Transverse colon (tissue), 4 donors: Measurements from ENCODE around the gene CHRD. TPM values are rescaled to one million over a fixed set of nuclear protein-coding genes. Genes with fewer than 3 reads are reported as not detected.

Source experiments
- DNase-seq: peaks from one replicate; pipeline ENCODE4 v3.0.0-alpha.2; 2019
- H3K27ac ChIP-seq, 4 donors: fragments of 200-600 bp; sonication (generic); 2 replicates each; pipeline ENCODE4 v1.5.1; 2016 to 2018; ENCODE audit warnings: inconsistent platforms in 4 of 4
- H3K27me3 ChIP-seq: fragments of 200-600 bp; sonication (generic); 2 replicates; pipeline ENCODE4 v1.5.1; 2017; ENCODE audit warnings: inconsistent platforms
- H3K36me3 ChIP-seq, 4 donors: fragments of 200-600 bp; sonication (generic); 2 replicates each; pipeline ENCODE4 v1.5.1; 2017 to 2019; ENCODE audit warnings: inconsistent platforms in 4 of 4
- H3K4me1 ChIP-seq, 4 donors: fragments of 200-600 bp; sonication (generic); 2 replicates each; pipeline ENCODE4 v1.5.1; 2017 to 2020; ENCODE audit warnings: inconsistent platforms in 4 of 4
- H3K4me3 ChIP-seq, 4 donors: fragments of 200-600 bp; sonication (generic); 1 replicate in 1 of 4; 2 replicates in 3 of 4; pipeline versions ENCODE4 v1.5.1 to v1.6.1; 2017 to 2019; ENCODE audit warnings: inconsistent platforms in 4 of 4
- H3K9me3 ChIP-seq, 2 donors: fragments of 200-600 bp; sonication (generic); 2 replicates each; pipeline ENCODE4 v1.5.1; 2017 to 2019; ENCODE audit warnings: inconsistent platforms in 2 of 2
- CTCF ChIP-seq, 5 experiments: fragments of 200-600 bp in 3 of 5; fragments of 450-650 bp in 2 of 5; sonication (generic) in 3 of 5; IDR thresholded peaks; 1 replicate in 2 of 5; 2 replicates in 3 of 5; pipeline ENCODE4 v1.5.1; 2016 to 2017; ENCODE audit warnings: antibody characterized with exemption in 5 of 5, inconsistent platforms in 3 of 5, mild to moderate bottlenecking in 2 of 5, moderate library complexity in 1 of 5
- EP300 ChIP-seq: sonication (generic); formaldehyde crosslinking; IDR thresholded peaks from one replicate; pipeline ENCODE4 v1.6.1; 2017; ENCODE audit warnings: antibody characterized with exemption, low read depth
- POLR2A ChIP-seq: fragments of 450-650 bp; IDR thresholded peaks from one replicate; pipeline ENCODE4 v1.6.1; 2016; ENCODE audit warnings: antibody characterized with exemption, mild to moderate bottlenecking, moderate library complexity
- POLR2AphosphoS5 ChIP-seq, 3 donors: sonication (generic); formaldehyde crosslinking; IDR thresholded peaks; one replicate each; pipeline ENCODE4 v1.6.1; 2016; ENCODE audit warnings: antibody characterized with exemption in 3 of 3
- WGBS, 2 donors: methylation state at CpG; one replicate each; pipeline ENCODE4 v1.1.5; 2018; ENCODE audit warnings: low coverage in 1 of 2; 5-methylcytosine and 5-hydroxymethylcytosine counted together
- in situ Hi-C, 4 donors: fragments of 200-750 bp; cut with MboI; loops; one replicate each; pipeline versions ENCODE4 v1.15.0 to v1.15.1; 2017; ENCODE audit warnings: low sequenced_read_pairs in 3 of 4, low pct_ligation_motif_present in 1 of 4, low pct_unique_long_range_greater_than_20kb in 1 of 4
- intact Hi-C: fragments of 100-400 bp; cut with DNase I; formaldehyde crosslinking; loops from one replicate; pipeline ENCODE4 v1.15.1; 2023; ENCODE audit warnings: low total_unique reads
- total RNA-seq, 4 donors: library from RNA; depleted of rRNA; stranded (reverse); fragments of >200 nt; gene quantifications; one replicate each; pipeline ENCODE4 v1.1.0, GENCODE V29; 2016

CHRD gene
- 1 to 10 TPM; 1.9 to 7.0 (median 4.5) TPM for total RNA-seq

- no peak for DNase-seq
- peaks cover 63% of the 10 kb centered on the region for H3K27me3 ChIP-seq
- in situ Hi-C loops (loop anchor here in 2 of 4 donors (10.0 to 25.0 kb wide), 2 partner anchors 155 to 408 kb away; no protein-coding TSS in a partner anchor), intact Hi-C loops (loop anchor here (10.0 kb wide), 1 partner anchor 395 kb away; no protein-coding TSS in a partner anchor)
- H3K4me1 ChIP-seq = peaks cover 12 to 29% (median 14%) of the 10 kb centered on the region in 4 donors
- no peak for TF ChIP-seq EP300
- no peak for TF ChIP-seq CTCF (IDR thresholded peaks at IDR 0.05)
- no peak for TF ChIP-seq POLR2AphosphoS5 (IDR thresholded peaks at IDR 0.05)
- no peak for TF ChIP-seq POLR2A
- 40 to 58% methylated on average over 6 to 20 of the region's 71 CpGs for WGBS, 2 donors
- H3K9me3 ChIP-seq = no peaks in the 10 kb centered on the region
- H3K4me3 ChIP-seq = peak within 1 kb of the TSS; percentile 37 to 45 (median 43)
- no peaks in the 10 kb centered on the region for H3K36me3 ChIP-seq
- peak within 1 kb of the TSS; percentile 54 to 76 (median 63) for H3K27ac ChIP-seq
Observed at GRCh38 chr3:184379358-184380184, at the start of gene CHRD. TSS of gene CHRD (plus strand) at chr3:184380054. CDS start at chr3:184380319, 265 bp downstream.

GRCh38 chr3:184332370-184333090 is 47.3 kb upstream of the CHRD start:
- DNase-seq = no peak
- no peak overlapping the region for H3K4me3 ChIP-seq
- in situ Hi-C loops = no loop called here
- H3K9me3 ChIP-seq = no peaks in the 10 kb centered on the region
- no peak for TF ChIP-seq CTCF (IDR thresholded peaks at IDR 0.05)
- no peak for TF ChIP-seq EP300
- no peak for TF ChIP-seq POLR2A
- peak in 1 of 3 donors; percentile 16 for TF ChIP-seq POLR2AphosphoS5 (IDR thresholded peaks at IDR 0.05)
- H3K36me3 ChIP-seq = peaks cover 0 to 62% (median 26%) of the 10 kb centered on the region in 4 donors
- peak overlapping the region in 1 of 4 donors; percentile 13 for H3K27ac ChIP-seq
- intact Hi-C loops = no loop called here
- WGBS, 2 donors = 80 to 89% methylated on average over 9 to 10 of the region's 10 CpGs
- peaks cover 8 to 13% (median 10%) of the 10 kb centered on the region in 4 donors for H3K4me1 ChIP-seq
- H3K27me3 ChIP-seq = no peaks in the 10 kb centered on the region

GRCh38 chr3:184333190-184333589 is 46.7 kb upstream of the CHRD start:
- Histone ChIP-seq H3K36me3 (peaks cover 0 to 55% (median 23%) of the 10 kb centered on the region in 4 donors), H3K27me3 (no peaks in the 10 kb centered on the region), H3K27ac (peak overlapping the region in 1 of 4 donors; percentile 13), H3K9me3 (no peaks in the 10 kb centered on the region), H3K4me1 (peaks cover 8 to 20% (median 15%) of the 10 kb centered on the region in 4 donors), H3K4me3 (no peak overlapping the region)
- in situ Hi-C loops = no loop called here
- 88 to 90% methylated on average over 6 of the region's 6 CpGs for whole genome bisulfite sequencing, 2 donors
- intact Hi-C loops = no loop called here
- DNase-seq = no peak
- TF ChIP-seq EP300 = no peak
- TF ChIP-seq POLR2AphosphoS5 (IDR thresholded peaks at IDR 0.05) = no peak
- TF ChIP-seq POLR2A = no peak
- TF ChIP-seq CTCF (IDR thresholded peaks at IDR 0.05) = no peak

GRCh38 chr3:184333700-184334099 is 46.2 kb upstream of the CHRD start:
- H3K9me3 ChIP-seq = no peaks in the 10 kb centered on the region
- DNase-seq = no peak
- 76 to 82% methylated on average over 3 of the region's 3 CpGs for WGBS, 2 donors
- intact Hi-C loops = no loop called here
- in situ Hi-C loops = no loop called here
- TF ChIP-seq POLR2AphosphoS5 (IDR thresholded peaks at IDR 0.05) (no peak), EP300 (no peak), CTCF (IDR thresholded peaks at IDR 0.05) (no peak), POLR2A (no peak)
- peaks cover 0 to 50% (median 20%) of the 10 kb centered on the region in 4 donors for H3K36me3 ChIP-seq
- no peak overlapping the region for H3K4me3 ChIP-seq
- H3K27ac ChIP-seq = peak overlapping the region in 1 of 4 donors; percentile 97
- H3K27me3 ChIP-seq = no peaks in the 10 kb centered on the region
- peaks cover 8 to 22% (median 19%) of the 10 kb centered on the region in 4 donors for H3K4me1 ChIP-seq
